Psoas muscle (tissue), 8 donors: Measurements from ENCODE around the gene CDR2L. TPM values are rescaled to one million over a fixed set of nuclear protein-coding genes. Genes with fewer than 3 reads are reported as not detected.
A peak's percentile ranks its signal among the peaks of the same experiment; 100 is the strongest.

Experiments
- ATAC-seq, 4 donors: fragments of 200-7000 bp; cut with Tn5 transposase; one replicate each; pipeline ENCODE4 v1.9.1; 2020; ENCODE audit warnings: moderate library complexity in 3 of 4, mild to moderate bottlenecking in 2 of 4
- DNase-seq, 2 donors: peaks; one replicate each; pipeline ENCODE4 v3.0.0-alpha.2; 2020
- H3K27ac ChIP-seq: fragments of 200-600 bp; one replicate; pipeline ENCODE4 v1.8.0; 2022
- H3K27me3 ChIP-seq, 3 donors: fragments of 200-600 bp in 1 of 3; one replicate each; pipeline versions ENCODE4 v1.6.1 to v1.8.0; 2013 to 2022; ENCODE audit warnings: low read length in 2 of 3, mild to moderate bottlenecking in 2 of 3, moderate library complexity in 1 of 3; ENCODE audit not compliant: insufficient read depth in 3 of 3
- H3K36me3 ChIP-seq, 2 donors: fragments of 200-600 bp in 1 of 2; one replicate each; pipeline versions ENCODE4 v1.6.1 to v1.8.0; 2013 to 2022; ENCODE audit warnings: low read depth in 1 of 2, mild to moderate bottlenecking in 1 of 2, moderate library complexity in 1 of 2; ENCODE audit not compliant: insufficient read depth in 1 of 2
- H3K4me1 ChIP-seq: fragments of 200-600 bp; one replicate; pipeline ENCODE4 v1.8.0; 2022
- H3K4me3 ChIP-seq: fragments of 200-600 bp; one replicate; pipeline ENCODE4 v1.8.0; 2022; ENCODE audit warnings: mild to moderate bottlenecking
- H3K9me3 ChIP-seq: fragments of 200-600 bp; one replicate; pipeline ENCODE4 v1.8.0; 2022
- WGBS, 3 donors: extraction: QIAGEN DNeasy Blood & Tissue Kit; methylation state at CpG; one replicate each; pipeline versions ENCODE4 v1.1.6 to v1.1.7; 2013; 5-methylcytosine and 5-hydroxymethylcytosine counted together
- intact Hi-C, 2 donors: fragments of 100-400 bp; cut with DNase I; formaldehyde crosslinking; loops; one replicate each; pipeline versions ENCODE4 v1.11.0 to v1.14.2; 2022
- polyA plus RNA-seq, 3 donors: library from polyadenylated mRNA; stranded (reverse); fragments of 200-250 nt; gene quantifications; one replicate each; pipeline ENCODE4 v1.2.3, GENCODE V29; 2013
- total RNA-seq, 4 donors: library from RNA; stranded (reverse); fragmentation: NEBNext Ultra II Directional in 2 of 4; extraction: Animal tissue kit (Norgen Biotek cat#: 25700) in 2 of 4; gene quantifications; one replicate each; pipeline versions ENCODE4 v1.2.1 to v1.2.4, GENCODE V29; 2021 to 2023
- TF ChIP-seq, protein P1 (sequence below): fragments of 200-600 bp; IDR thresholded peaks from one replicate; pipeline ENCODE4 v1.8.0; 2022; ENCODE audit warnings: antibody characterized with exemption
- donor health status: healthy with polysubstance abuse.
- donor health status: DM: no; HTN: no; CAD: no; lungs with moderate emphysema.
- donor health status: Bipolar disorder and iron deficiency.
- donor health status: healthy.
- donor health status: DM: yes; HTN: yes; CAD: no.
- donor health status: DM: no; HTN: no; CAD: no.
- donor health status: DM: no; HTN: no; CAD: no.
- donor health status: DM: yes; HTN: yes; CAD: no.

The CDR2L gene
- total and polyA plus RNA-seq, 7 donors: 1.3 to 3.4 (median 1.7) TPM

DNA sequence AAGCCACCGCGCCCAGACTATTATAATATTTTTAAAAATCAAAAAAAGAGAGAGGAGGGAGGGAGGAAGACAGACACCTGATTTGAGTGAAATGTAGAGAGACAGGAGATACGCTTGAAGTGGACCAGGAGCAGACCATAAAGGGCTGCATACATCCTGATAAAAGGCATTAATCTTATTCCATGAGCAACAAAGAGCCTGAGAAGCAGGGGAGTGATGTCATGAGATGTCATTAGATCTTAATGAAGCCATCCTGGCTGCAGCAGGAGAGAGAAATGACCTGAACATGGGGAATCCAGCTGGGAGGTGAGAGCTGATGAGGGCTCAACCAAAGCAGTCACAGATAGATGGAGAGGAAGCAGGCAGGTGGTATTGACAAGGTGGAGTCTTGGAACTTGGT is 9.6 kb upstream of the CDR2L start:
- DNase-seq (no peak), ATAC-seq (no peak)
- Histone ChIP-seq H3K36me3 (no peaks in the 10 kb centered on the region), H3K4me3 (no peak overlapping the region), H3K4me1 (no peaks in the 10 kb centered on the region), H3K27me3 (peaks cover 0 to 48% (median 7%) of the 10 kb centered on the region in 3 donors), H3K9me3 (no peaks in the 10 kb centered on the region), H3K27ac (no peak overlapping the region)
- TF ChIP-seq, protein P1, sequence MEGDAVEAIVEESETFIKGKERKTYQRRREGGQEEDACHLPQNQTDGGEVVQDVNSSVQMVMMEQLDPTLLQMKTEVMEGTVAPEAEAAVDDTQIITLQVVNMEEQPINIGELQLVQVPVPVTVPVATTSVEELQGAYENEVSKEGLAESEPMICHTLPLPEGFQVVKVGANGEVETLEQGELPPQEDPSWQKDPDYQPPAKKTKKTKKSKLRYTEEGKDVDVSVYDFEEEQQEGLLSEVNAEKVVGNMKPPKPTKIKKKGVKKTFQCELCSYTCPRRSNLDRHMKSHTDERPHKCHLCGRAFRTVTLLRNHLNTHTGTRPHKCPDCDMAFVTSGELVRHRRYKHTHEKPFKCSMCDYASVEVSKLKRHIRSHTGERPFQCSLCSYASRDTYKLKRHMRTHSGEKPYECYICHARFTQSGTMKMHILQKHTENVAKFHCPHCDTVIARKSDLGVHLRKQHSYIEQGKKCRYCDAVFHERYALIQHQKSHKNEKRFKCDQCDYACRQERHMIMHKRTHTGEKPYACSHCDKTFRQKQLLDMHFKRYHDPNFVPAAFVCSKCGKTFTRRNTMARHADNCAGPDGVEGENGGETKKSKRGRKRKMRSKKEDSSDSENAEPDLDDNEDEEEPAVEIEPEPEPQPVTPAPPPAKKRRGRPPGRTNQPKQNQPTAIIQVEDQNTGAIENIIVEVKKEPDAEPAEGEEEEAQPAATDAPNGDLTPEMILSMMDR: no peak
- intact Hi-C loops: no loop called here
- WGBS, 3 donors: 89 to 95% (median 89%) methylated on average over 3 of the region's 3 CpGs

DNA sequence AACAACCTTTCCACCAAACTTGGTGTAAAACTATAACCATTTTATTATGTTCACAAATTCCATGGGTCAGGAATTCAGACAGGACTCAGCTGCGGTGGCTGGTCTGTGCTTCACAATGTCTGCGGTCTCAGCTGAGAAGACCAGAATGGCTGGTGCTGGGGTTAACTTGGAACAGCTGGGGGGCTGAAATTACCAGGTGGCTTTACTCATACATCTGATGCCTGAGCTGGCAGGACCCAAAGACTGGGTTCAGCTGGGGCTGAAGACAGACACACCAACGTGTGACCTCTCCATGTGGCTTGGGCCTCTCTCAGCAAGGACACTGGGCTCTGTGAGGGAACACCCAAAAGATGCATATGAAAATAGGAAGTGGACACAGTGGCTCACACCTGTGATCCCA is 9.2 kb upstream of the CDR2L start:
- no peak for ATAC-seq
- intact Hi-C loops: no loop called here
- no peak overlapping the region for H3K4me3 ChIP-seq
- H3K4me1 ChIP-seq: no peaks in the 10 kb centered on the region
- WGBS, 3 donors: 50 to 55% (median 54%) methylated on average over 3 of the region's 3 CpGs
- no peaks in the 10 kb centered on the region for H3K36me3 ChIP-seq
- H3K9me3 ChIP-seq: no peaks in the 10 kb centered on the region
- DNase-seq: no peak
- peaks cover 0 to 48% (median 5%) of the 10 kb centered on the region in 3 donors for H3K27me3 ChIP-seq
- TF ChIP-seq, protein P1: no peak
- H3K27ac ChIP-seq: no peak overlapping the region

GRCh38 chr17:74979408-74980146 is 7.9 kb upstream of the CDR2L start:
- intact Hi-C loops: no loop called here
- Histone ChIP-seq H3K27me3 (peaks cover 0 to 36% (median 4%) of the 10 kb centered on the region in 3 donors), H3K4me3 (no peak overlapping the region), H3K27ac (no peak overlapping the region), H3K4me1 (no peaks in the 10 kb centered on the region), H3K36me3 (no peaks in the 10 kb centered on the region), H3K9me3 (no peaks in the 10 kb centered on the region)
- ATAC-seq (no peak), DNase-seq (no peak)
- 78 to 83% (median 80%) methylated on average over 17 of the region's 17 CpGs for WGBS, 3 donors
- TF ChIP-seq, protein P1: no peak

- peaks cover 0 to 41% (median 3%) of the 10 kb centered on the region in 3 donors for H3K27me3 ChIP-seq
- 55 to 63% (median 58%) methylated on average over 16 of the region's 16 CpGs for WGBS, 3 donors
Measured at GRCh38 chr17:74981318-74981978, 6.0 kb upstream of the CDR2L start.

More at GRCh38 chr17:74981318-74981978, 6.0 kb upstream of the CDR2L start:
- Histone ChIP-seq H3K4me3 (peak overlapping the region; percentile 68), H3K4me1 (no peaks in the 10 kb centered on the region), H3K27ac (peak overlapping the region; percentile 71), H3K36me3 (no peaks in the 10 kb centered on the region), H3K9me3 (no peaks in the 10 kb centered on the region)
- peak in 2 of 4 donors; percentile 5 for ATAC-seq
- DNase-seq: no peak
- intact Hi-C loops: no loop called here
- TF ChIP-seq, protein P1: no peak
